Brain microvascular endothelial cell (primary cell): Measurements from ENCODE around the gene IL5.
"Not testable (repeated sequence)": the region's sequence is repeated elsewhere in the genome, so short reads cannot be mapped to it uniquely, and the experiment has no call there.

ENCODE experiments used
- DNase-seq: peaks from one replicate; pipeline ENCODE4 v3.0.0-alpha.2; 2020
- H3K27ac ChIP-seq: fragments of 250-450 bp; sonication (Bioruptor Pico); 2 replicates; pipeline ENCODE4 v1.5.1; 2020; ENCODE audit warnings: mild to moderate bottlenecking, moderate library complexity
- H3K27me3 ChIP-seq: fragments of 250-450 bp; sonication (Bioruptor Pico); replicated peaks from 2 replicates; pipeline ENCODE4 v1.5.1; 2020; ENCODE audit warnings: mild to moderate bottlenecking
- H3K36me3 ChIP-seq: fragments of 250-450 bp; sonication (Bioruptor Pico); replicated peaks from 2 replicates; pipeline ENCODE4 v1.5.1; 2020; ENCODE audit warnings: mild to moderate bottlenecking
- H3K4me3 ChIP-seq: 2 replicates; pipeline ENCODE4 v1.5.1; 2011; ENCODE audit warnings: low read depth, mild to moderate bottlenecking, control low read depth, low read length, moderate library complexity
- in situ Hi-C: cut with HindIII; loops from 2 replicates; pipeline ENCODE4 v1.10.0; 2017; ENCODE audit warnings: low sequenced_read_pairs, low pct_ligation_motif_present
- TF ChIP-seq, protein P1 (sequence below): IDR thresholded peaks from 2 replicates; pipeline ENCODE4 v1.5.1; 2011; ENCODE audit warnings: low read depth, mild to moderate bottlenecking, moderate library complexity, low read length, control low read depth, inconsistent platforms; ENCODE audit errors: missing control alignments

IL5 gene

DNA sequence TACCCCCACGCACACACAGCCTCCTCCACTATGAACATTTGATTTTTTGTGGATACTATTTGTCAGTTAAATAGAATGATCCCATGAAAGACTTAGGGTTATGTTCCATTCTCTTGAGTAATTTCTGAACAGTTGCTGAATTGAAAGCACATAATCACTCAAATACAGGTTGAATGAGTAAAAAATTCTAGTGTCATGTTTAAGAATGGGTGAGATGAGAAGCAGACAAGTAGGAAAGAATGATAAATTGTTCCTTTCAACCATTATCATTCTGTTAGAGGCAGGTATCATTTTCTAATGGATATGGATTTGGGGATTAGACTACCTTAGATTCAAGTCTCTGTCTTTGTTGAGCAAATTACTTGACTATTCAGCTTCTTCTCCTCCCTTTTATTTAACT lies 32.8 kb upstream of the IL5 start:
- in situ Hi-C loops = no loop called here
- TF ChIP-seq, protein P1, sequence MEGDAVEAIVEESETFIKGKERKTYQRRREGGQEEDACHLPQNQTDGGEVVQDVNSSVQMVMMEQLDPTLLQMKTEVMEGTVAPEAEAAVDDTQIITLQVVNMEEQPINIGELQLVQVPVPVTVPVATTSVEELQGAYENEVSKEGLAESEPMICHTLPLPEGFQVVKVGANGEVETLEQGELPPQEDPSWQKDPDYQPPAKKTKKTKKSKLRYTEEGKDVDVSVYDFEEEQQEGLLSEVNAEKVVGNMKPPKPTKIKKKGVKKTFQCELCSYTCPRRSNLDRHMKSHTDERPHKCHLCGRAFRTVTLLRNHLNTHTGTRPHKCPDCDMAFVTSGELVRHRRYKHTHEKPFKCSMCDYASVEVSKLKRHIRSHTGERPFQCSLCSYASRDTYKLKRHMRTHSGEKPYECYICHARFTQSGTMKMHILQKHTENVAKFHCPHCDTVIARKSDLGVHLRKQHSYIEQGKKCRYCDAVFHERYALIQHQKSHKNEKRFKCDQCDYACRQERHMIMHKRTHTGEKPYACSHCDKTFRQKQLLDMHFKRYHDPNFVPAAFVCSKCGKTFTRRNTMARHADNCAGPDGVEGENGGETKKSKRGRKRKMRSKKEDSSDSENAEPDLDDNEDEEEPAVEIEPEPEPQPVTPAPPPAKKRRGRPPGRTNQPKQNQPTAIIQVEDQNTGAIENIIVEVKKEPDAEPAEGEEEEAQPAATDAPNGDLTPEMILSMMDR = no peak
- no peak for DNase-seq
- Histone ChIP-seq H3K27me3 (no peaks in the 10 kb centered on the region), H3K27ac (no peak overlapping the region), H3K4me3 (no peak overlapping the region), H3K36me3 (no peaks in the 10 kb centered on the region)

DNA sequence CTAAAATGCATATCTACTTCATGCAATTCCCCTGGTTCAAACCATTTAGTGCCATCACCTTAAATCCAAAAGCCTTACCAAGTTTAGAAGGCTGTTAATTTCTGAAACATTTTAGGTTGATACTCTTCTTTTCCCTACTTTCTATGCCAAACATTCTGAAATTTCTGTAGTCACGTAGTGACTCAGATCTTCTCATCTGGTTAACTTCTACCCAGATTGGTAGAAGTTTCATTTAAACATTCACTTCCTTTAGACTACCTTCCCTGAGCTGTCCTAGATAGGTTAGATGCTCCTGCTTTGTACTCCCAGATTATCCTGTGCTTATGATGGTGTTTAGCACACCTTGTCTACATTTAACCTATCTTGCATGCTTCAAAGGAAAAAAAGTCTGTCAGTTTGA lies 23.3 kb upstream of the IL5 start:
- peaks cover 2% of the 10 kb centered on the region for H3K36me3 ChIP-seq
- in situ Hi-C loops = no loop called here
- TF ChIP-seq, protein P1 = no peak
- no peak overlapping the region for H3K4me3 ChIP-seq
- H3K27me3 ChIP-seq = no peaks in the 10 kb centered on the region
- H3K27ac ChIP-seq = no peak overlapping the region
- no peak for DNase-seq

DNA sequence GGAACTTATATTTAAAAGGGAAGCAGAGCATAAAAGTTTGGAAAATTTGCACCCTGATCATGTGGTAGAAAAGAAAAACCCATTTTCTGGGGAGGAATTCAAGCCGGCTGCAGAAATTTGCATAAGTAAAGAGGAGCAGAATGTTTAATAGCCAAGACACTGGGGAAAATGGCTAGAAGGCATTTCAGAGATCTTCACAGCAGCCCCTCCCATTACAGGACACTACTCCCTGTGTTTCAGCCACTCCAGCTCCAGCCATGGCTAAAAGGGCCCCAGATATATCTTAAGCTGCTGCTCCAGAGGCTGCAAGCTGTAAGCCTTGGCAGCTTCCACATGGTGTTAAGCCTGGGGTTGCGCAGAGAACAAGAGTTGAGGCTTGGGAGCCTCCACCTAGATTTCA lies 21.2 kb upstream of the IL5 start:
- H3K27me3 ChIP-seq, H3K4me3 ChIP-seq, H3K27ac ChIP-seq, in situ Hi-C loops, DNase-seq, H3K36me3 ChIP-seq: not testable (repeated sequence)

DNA sequence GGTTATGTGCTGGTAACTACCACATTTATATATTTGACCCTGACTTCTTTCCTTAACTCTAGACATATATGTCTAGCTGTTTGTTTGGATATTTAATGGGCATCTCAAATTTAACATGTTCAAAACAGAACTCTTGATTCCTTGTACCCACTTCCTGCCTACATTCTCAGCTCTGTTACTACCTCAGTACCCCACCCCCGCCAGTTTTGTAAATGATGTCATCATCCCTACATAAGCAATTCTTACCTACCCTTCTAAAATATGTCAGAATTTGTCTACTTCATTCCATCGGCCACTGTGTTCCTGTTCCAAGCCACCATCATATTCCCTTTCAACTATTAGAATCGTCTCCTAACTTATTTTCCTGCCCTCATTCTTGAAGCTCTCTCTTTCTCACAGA lies 18.3 kb upstream of the IL5 start:
- TF ChIP-seq, protein P1 = no peak
- in situ Hi-C loops = no loop called here
- no peak overlapping the region for H3K27ac ChIP-seq
- H3K27me3 ChIP-seq = no peaks in the 10 kb centered on the region
- no peak overlapping the region for H3K4me3 ChIP-seq
- peak; percentile 0 for DNase-seq
- H3K36me3 ChIP-seq = peaks cover 2% of the 10 kb centered on the region

DNA sequence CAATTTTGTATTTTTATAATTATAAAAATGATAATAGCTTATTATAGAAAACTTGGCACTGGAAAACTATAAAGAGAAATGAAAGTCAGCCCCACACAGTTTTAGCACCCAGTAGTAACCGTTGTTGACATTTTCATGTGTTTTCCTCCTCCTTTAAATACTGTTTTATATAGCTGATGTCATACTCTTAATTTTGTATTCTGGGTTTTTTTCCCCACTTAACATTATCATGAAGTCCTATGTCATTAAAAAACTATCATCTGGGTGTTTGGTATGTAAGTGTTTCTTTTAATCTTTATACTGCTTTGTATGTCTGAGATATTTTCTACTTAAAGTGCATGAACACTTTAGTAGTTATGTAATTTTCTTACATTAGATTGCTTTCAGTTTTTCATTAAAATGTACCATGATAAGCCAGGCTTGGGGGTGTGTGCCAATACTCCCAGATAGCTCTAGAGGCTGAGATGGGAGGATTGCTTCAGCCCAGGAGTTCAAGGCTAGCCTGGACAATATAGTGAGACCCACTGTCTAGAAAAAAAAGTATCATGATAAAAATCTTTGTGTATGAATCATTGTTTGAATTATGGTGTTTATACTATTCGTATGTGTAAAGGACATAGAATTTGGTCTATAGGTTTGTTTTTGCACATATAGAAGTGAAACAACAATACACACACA lies 16.2 kb upstream of the IL5 start:
- TF ChIP-seq, protein P1 = no peak
- no peak for DNase-seq
- no peak overlapping the region for H3K27ac ChIP-seq
- H3K36me3 ChIP-seq = no peaks in the 10 kb centered on the region
- no peaks in the 10 kb centered on the region for H3K27me3 ChIP-seq
- in situ Hi-C loops = no loop called here
- H3K4me3 ChIP-seq = no peak overlapping the region

DNA sequence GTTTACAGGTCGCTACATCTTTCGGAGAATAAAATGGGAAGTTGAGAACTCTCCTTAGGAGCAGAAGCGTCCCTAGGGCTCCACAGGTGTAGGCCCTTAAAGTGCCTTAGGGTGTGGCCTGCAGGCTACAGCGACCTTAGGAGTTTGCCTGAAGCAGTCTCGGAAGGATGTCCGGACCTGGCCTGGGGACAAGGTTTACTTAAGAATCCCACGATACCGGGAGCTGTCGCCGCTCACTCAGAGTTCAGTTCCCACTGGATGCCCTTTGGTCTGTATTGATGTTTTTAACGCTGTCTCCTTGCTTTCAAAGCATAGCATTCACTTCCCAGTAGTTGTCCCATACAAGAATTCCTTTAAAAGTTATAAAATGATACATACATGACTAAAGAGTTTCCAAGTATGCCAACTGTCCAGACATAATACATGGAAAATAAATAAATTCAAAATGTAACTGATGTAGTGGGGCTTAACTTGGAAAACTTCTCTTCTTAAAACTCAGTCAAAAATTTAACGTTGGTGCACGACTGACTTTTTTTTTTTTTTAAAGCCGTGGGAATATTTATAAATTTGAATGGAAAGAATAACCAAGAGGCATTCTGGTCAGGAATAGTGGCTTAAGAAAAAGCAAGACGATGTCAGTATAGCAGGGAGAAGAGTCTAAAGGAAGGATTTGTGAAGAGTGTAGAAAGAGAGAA lies 14.3 kb upstream of the IL5 start:
- in situ Hi-C loops = no loop called here
- TF ChIP-seq, protein P1 = no peak
- H3K27ac ChIP-seq = peak overlapping the region; percentile 72
- DNase-seq = peak; percentile 14
- peak overlapping the region; percentile 75 for H3K4me3 ChIP-seq
- no peaks in the 10 kb centered on the region for H3K36me3 ChIP-seq
- H3K27me3 ChIP-seq = no peaks in the 10 kb centered on the region
